ENCODE measurements around the gene GRK6.

GRK6 gene

DNA sequence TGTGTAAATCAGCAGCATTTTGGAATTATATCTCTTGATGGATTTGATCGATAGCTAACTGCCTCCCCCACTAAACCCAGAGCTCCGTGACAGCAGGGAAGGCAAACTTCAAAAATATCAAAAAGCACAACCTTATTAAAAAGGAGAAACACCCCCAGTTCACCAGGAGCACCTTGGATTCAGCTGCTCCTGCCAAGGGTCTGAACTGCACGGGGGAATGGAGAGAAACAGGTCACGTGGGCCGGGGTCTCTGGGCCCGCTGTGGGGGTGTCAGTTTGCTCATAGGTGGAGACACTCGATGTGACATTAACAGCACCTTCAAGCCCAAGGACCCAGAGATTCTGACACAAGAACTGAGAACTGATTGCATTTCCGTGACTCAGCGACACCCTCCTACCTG is 43.3 kb upstream of the GRK6 start (continued):
- TF ChIP-seq ZNF324 (tag by site-specific recombination; IDR thresholded peaks at IDR 0.05) (no peak), ZNF18 (tag by site-specific recombination; IDR thresholded peaks at IDR 0.05) (no peak)

DNA sequence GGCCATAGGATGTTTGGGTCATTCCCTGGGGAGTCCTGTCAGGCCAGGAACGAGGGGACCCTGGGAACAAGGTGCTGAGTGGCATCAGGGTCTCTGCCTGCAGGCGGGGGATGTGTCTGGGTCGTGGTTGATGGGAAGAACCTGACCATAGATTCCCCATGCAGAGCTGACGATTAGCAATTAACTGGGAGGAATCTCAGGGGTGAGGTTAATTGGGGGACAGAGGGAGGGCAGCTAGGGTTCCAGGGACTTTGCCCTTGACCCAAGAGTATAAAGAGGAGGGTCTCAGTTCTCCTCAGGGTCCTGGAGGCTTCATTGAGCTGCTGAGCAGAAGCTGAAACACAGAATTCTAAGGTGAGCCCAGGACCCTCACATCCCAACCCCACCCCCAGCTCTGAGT is 42.3 kb upstream of the GRK6 start, which contains the start of gene SLC34A1:
Gene SLC34A1 (plus strand): TSS at position 301 of the 400 bp plus-strand sequence. CDS start 1,308 bp downstream, outside the sequence.
- TF ChIP-seq ZNF433 (tag by site-specific recombination; IDR thresholded peaks at IDR 0.05; ENCODE audit: low read depth) (no peak), ZFHX2 (tag by site-specific recombination; conservative IDR thresholded peaks at IDR 0.05) (no peak), BCL11B (tag by site-specific recombination; IDR thresholded peaks at IDR 0.05; ENCODE audit: low read depth) (no peak), HOXD13 (CRISPR knock-in tag; IDR thresholded peaks at IDR 0.05; ENCODE audit: borderline replicate concordance) (no peak), ZNF10 (tag by site-specific recombination; IDR thresholded peaks at IDR 0.05) (no peak), PATZ1 (tag by site-specific recombination; IDR thresholded peaks at IDR 0.05) (no peak), KLF1 (tag by site-specific recombination; IDR thresholded peaks at IDR 0.05) (no peak), ZNF366 (tag by site-specific recombination; conservative IDR thresholded peaks at IDR 0.05) (no peak)
- Histone ChIP-seq H3K27ac (ENCODE audit: extremely low read depth, low read depth, low read length) (no peak within 1 kb of the TSS), H3K4me3 (ENCODE audit: low read depth, low read length) (no peak within 1 kb of the TSS), H3K4me1 (ENCODE audit: control insufficient read depth, insufficient read depth, low read length) (peaks cover 6% of the 10 kb centered on the region; the same call in 1 of the 2 replicates), H3K36me3 (ENCODE audit: control insufficient read depth in 2 of 2, insufficient read depth in 1 of 2, low read length in 2 of 2) (no peaks in the 10 kb centered on the region), H3K9me3 (ENCODE audit: control insufficient read depth, insufficient read depth, low read depth, low read length) (no peaks in the 10 kb centered on the region)
- ChIA-PET POLR2A (no interaction called here), CTCF (interaction anchor here (0.7 to 2.3 kb wide), 9 partner anchors 9 to 73 kb away, joined by 3 to 10 read pairs (median 4); no protein-coding TSS in a partner anchor)

DNA sequence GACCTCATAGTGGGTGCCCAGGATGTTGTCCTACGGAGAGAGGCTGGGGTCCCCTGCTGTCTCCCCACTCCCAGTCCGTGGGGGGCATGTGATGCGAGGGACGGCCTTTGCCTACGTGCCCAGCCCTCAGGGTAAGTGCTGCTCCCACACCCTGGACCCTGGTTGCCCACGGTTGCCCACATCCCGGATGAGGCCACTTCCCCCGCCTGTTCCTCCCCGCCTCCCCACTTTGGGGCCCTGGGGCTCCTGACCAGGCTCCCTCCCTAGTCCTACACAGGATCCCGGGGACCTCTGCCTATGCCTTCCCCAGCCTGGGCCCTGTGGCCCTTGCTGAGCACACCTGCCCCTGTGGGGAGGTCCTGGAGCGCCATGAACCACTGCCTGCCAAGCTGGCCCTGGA is 40.8 kb upstream of the GRK6 start:
- H3K36me3 ChIP-seq (ENCODE audit: control insufficient read depth in 2 of 2, insufficient read depth in 1 of 2, low read length in 2 of 2), result no peaks in the 10 kb centered on the region
- POLR2A ChIA-PET, result interaction anchor here (1.2 kb wide), 1 partner anchor 14 kb away, joined by 5 read pairs; no protein-coding TSS in a partner anchor
- H3K4me3 ChIP-seq (ENCODE audit: low read depth, low read length), result no peak overlapping the region
- no peaks in the 10 kb centered on the region for H3K9me3 ChIP-seq (ENCODE audit: control insufficient read depth, insufficient read depth, low read depth, low read length)
- TF ChIP-seq ZFHX2 (tag by site-specific recombination; conservative IDR thresholded peaks at IDR 0.05), result peak; percentile 68
- TF ChIP-seq ZBTB49 (tag by site-specific recombination; IDR thresholded peaks at IDR 0.05; ENCODE audit: low read depth), result no peak
- TF ChIP-seq HOXA7 (CRISPR knock-in tag; IDR thresholded peaks at IDR 0.05; ENCODE audit: borderline replicate concordance), result no peak
- no peak for TF ChIP-seq ZNF248 (tag by site-specific recombination; IDR thresholded peaks at IDR 0.05)
- TF ChIP-seq ZNF404 (tag by site-specific recombination; IDR thresholded peaks at IDR 0.05), result no peak
- TF ChIP-seq ZNF112 (tag by site-specific recombination; IDR thresholded peaks at IDR 0.05), result no peak
- peak; percentile 63 for TF ChIP-seq EGR2 (tag by site-specific recombination; IDR thresholded peaks at IDR 0.05; ENCODE audit: low read depth)
- CTCF ChIA-PET, result interaction anchor here (1.1 to 2.3 kb wide), 4 partner anchors 7 to 76 kb away, joined by 3 to 10 read pairs (median 7); no protein-coding TSS in a partner anchor
- H3K4me1 ChIP-seq (ENCODE audit: control insufficient read depth, insufficient read depth, low read length), result peaks cover 6% of the 10 kb centered on the region; the same call in 1 of the 2 replicates
- no peak overlapping the region for H3K27ac ChIP-seq (ENCODE audit: extremely low read depth, low read depth, low read length)
